Vagina (tissue), 2 donors: ENCODE results near the gene SDK2. TPM values are rescaled to one million over a fixed set of nuclear protein-coding genes. Genes with fewer than 3 reads are reported as not detected.

Source experiments
- DNase-seq, 2 donors: peaks; one replicate each; pipeline ENCODE4 v3.0.0-alpha.2; 2017; ENCODE audit errors: extremely low spot score in 2 of 2
- H3K27ac ChIP-seq: fragments of 200-600 bp; sonication (generic); one replicate; pipeline ENCODE4 v1.5.1; 2019
- H3K27me3 ChIP-seq: fragments of 200-600 bp; sonication (generic); one replicate; pipeline ENCODE4 v1.5.1; 2019
- H3K36me3 ChIP-seq, 2 donors: fragments of 200-600 bp; sonication (generic); one replicate each; pipeline ENCODE4 v1.5.1; 2017 to 2019
- H3K4me1 ChIP-seq: fragments of 200-600 bp; sonication (generic); one replicate; pipeline ENCODE4 v1.5.1; 2019
- H3K4me3 ChIP-seq, 2 donors: fragments of 200-600 bp; sonication (generic); 1 replicate in 1 of 2; 2 replicates in 1 of 2; pipeline ENCODE4 v1.5.1; 2016 to 2019
- H3K9me3 ChIP-seq: fragments of 200-600 bp; sonication (generic); one replicate; pipeline ENCODE4 v1.5.1; 2019
- CTCF ChIP-seq, 3 experiments: fragments of 450-650 bp in 2 of 3; fragments of 200-600 bp in 1 of 3; sonication (generic) in 1 of 3; IDR thresholded peaks; one replicate each; pipeline ENCODE4 v1.5.1; 2017 to 2019; ENCODE audit warnings: antibody characterized with exemption in 3 of 3, mild to moderate bottlenecking in 2 of 3, moderate library complexity in 2 of 3
- POLR2A ChIP-seq, 2 donors: fragments of 450-650 bp; IDR thresholded peaks; one replicate each; pipeline ENCODE4 v1.6.1; 2017; ENCODE audit warnings: antibody characterized with exemption in 2 of 2, mild to moderate bottlenecking in 2 of 2, moderate library complexity in 2 of 2
- POLR2AphosphoS5 ChIP-seq, 2 donors: sonication (generic); formaldehyde crosslinking; IDR thresholded peaks; one replicate each; pipeline ENCODE4 v1.9.0; 2017; ENCODE audit warnings: antibody characterized with exemption in 2 of 2, mild to moderate bottlenecking in 2 of 2, low read depth in 1 of 2; ENCODE audit not compliant: insufficient read depth in 1 of 2
- intact Hi-C: fragments of 100-400 bp; cut with DNase I; formaldehyde crosslinking; loops from one replicate; pipeline ENCODE4 v1.15.1; 2023
- total RNA-seq: library from RNA; depleted of rRNA; stranded (reverse); fragments of >200 nt; gene quantifications from one replicate; pipeline ENCODE4 v1.2.3, GENCODE V29; 2016

Gene SDK2
- total RNA-seq, 1 donor from 2014 or later = 1.7 TPM

- no peaks in the 10 kb centered on the region for H3K36me3 ChIP-seq
Measured at GRCh38 chr17:73485130-73485529, 159.1 kb downstream of the SDK2 start.

GRCh38 chr17:73482894-73483293 is 161.4 kb downstream of the SDK2 start:
- TF ChIP-seq POLR2A (IDR thresholded peaks at IDR 0.05) (no peak), POLR2AphosphoS5 (IDR thresholded peaks at IDR 0.05; ENCODE audit: insufficient read depth in 1 of 2, low read depth in 1 of 2) (no peak), CTCF (IDR thresholded peaks at IDR 0.05) (no peak)
- no peaks in the 10 kb centered on the region for H3K36me3 ChIP-seq
- H3K4me1 ChIP-seq = no peaks in the 10 kb centered on the region
- H3K9me3 ChIP-seq = no peaks in the 10 kb centered on the region
- no peak for DNase-seq
- H3K27ac ChIP-seq = no peak overlapping the region
- intact Hi-C loops = no loop called here
- no peaks in the 10 kb centered on the region for H3K27me3 ChIP-seq
- H3K4me3 ChIP-seq = no peak overlapping the region

More at GRCh38 chr17:73485130-73485529, 159.1 kb downstream of the SDK2 start:
- H3K9me3 ChIP-seq = no peaks in the 10 kb centered on the region
- TF ChIP-seq POLR2A (IDR thresholded peaks at IDR 0.05) = no peak
- no peak for TF ChIP-seq POLR2AphosphoS5 (IDR thresholded peaks at IDR 0.05; ENCODE audit: insufficient read depth in 1 of 2, low read depth in 1 of 2)
- no peak for TF ChIP-seq CTCF (IDR thresholded peaks at IDR 0.05)
- DNase-seq = no peak
- H3K4me1 ChIP-seq = no peaks in the 10 kb centered on the region
- H3K4me3 ChIP-seq = no peak overlapping the region
- no peak overlapping the region for H3K27ac ChIP-seq
- no peaks in the 10 kb centered on the region for H3K27me3 ChIP-seq
- intact Hi-C loops = no loop called here

DNA sequence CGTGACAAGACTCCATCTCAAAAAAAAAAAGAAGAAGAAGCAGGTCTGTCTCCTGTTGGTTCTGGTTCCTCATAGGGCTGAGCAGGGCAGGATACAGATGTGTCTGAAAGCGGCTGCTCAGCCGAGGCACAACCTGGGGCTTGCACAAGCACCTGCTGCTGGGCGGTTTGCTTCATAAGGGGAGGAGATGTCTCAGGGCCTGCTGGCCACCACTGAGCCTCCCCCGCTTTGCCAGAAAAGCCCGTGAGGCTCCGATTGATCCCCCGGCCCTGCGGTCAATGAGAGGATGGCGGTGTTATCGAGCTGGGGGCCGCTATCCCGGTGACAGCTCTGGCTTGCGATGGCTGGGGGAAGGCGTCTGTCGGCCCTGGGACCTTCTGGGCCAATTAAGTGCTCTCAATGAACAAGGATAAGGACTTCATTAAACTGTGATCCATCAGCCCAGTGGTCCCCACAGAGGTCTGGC is 162.0 kb downstream of the SDK2 start:
- TF ChIP-seq POLR2A (IDR thresholded peaks at IDR 0.05) (no peak), POLR2AphosphoS5 (IDR thresholded peaks at IDR 0.05; ENCODE audit: insufficient read depth in 1 of 2, low read depth in 1 of 2) (no peak), CTCF (IDR thresholded peaks at IDR 0.05) (no peak)
- no peak for DNase-seq
- Histone ChIP-seq H3K36me3 (no peaks in the 10 kb centered on the region), H3K27me3 (no peaks in the 10 kb centered on the region), H3K4me3 (no peak overlapping the region), H3K9me3 (no peaks in the 10 kb centered on the region), H3K4me1 (no peaks in the 10 kb centered on the region), H3K27ac (no peak overlapping the region)
- intact Hi-C loops = no loop called here

GRCh38 chr17:73481676-73482075 is 162.6 kb downstream of the SDK2 start:
- TF ChIP-seq POLR2AphosphoS5 (IDR thresholded peaks at IDR 0.05; ENCODE audit: insufficient read depth in 1 of 2, low read depth in 1 of 2) (no peak), POLR2A (IDR thresholded peaks at IDR 0.05) (no peak), CTCF (IDR thresholded peaks at IDR 0.05) (no peak)
- Histone ChIP-seq H3K27me3 (no peaks in the 10 kb centered on the region), H3K27ac (no peak overlapping the region)

DNA sequence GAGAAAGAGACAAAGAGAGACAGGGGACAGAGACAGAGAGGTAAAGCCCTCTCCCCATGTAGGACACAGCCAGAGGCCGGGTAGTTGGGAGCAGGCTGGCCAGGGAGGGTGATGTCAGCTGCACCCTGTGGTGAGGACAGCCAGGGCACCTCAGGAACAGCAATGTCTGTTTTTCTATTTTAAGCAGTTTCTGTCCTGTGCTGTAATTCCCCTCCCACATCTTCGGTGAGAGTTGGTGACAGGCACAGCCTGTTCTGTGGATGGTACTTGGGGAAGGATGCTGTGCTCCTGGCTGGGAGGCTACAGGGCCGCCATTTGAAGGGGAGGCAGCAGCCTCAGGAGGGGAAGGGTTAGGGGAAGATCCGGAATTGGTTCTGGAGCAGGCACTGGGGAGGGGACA is 163.5 kb downstream of the SDK2 start:
- H3K9me3 ChIP-seq = no peaks in the 10 kb centered on the region
- no peak overlapping the region for H3K27ac ChIP-seq
- intact Hi-C loops = no loop called here
- no peak for TF ChIP-seq POLR2AphosphoS5 (IDR thresholded peaks at IDR 0.05; ENCODE audit: insufficient read depth in 1 of 2, low read depth in 1 of 2)
- no peak for TF ChIP-seq CTCF (IDR thresholded peaks at IDR 0.05)
- H3K4me3 ChIP-seq = no peak overlapping the region
- H3K4me1 ChIP-seq = no peaks in the 10 kb centered on the region
- H3K36me3 ChIP-seq = no peaks in the 10 kb centered on the region
- H3K27me3 ChIP-seq = no peaks in the 10 kb centered on the region
- DNase-seq = no peak

More at GRCh38 chr17:73481676-73482075, 162.6 kb downstream of the SDK2 start:
- H3K9me3 ChIP-seq = no peaks in the 10 kb centered on the region
- no peak overlapping the region for H3K4me3 ChIP-seq
- no peaks in the 10 kb centered on the region for H3K36me3 ChIP-seq
- intact Hi-C loops = no loop called here
- DNase-seq = no peak
- no peaks in the 10 kb centered on the region for H3K4me1 ChIP-seq
